Osteoblast (primary cell): Measurements from ENCODE around the gene MARCHF10. TPM values are rescaled to one million over a fixed set of nuclear protein-coding genes. Genes with fewer than 3 reads are reported as not detected.

Source experiments
- DNase-seq: peaks from one replicate; pipeline ENCODE4 v3.0.0; 2011; ENCODE audit warnings: low spot score, mixed read lengths; ENCODE audit not compliant: insufficient read length; ENCODE audit errors: missing footprints
- H2AFZ ChIP-seq: 2 replicates; pipeline ENCODE4 v1.6.0; 2011; ENCODE audit warnings: mild to moderate bottlenecking, low read length
- H3K27ac ChIP-seq: 2 replicates; pipeline ENCODE4 v1.5.1; 2011; ENCODE audit warnings: mild to moderate bottlenecking, low read depth, low read length, moderate library complexity
- H3K27me3 ChIP-seq: 2 replicates; pipeline ENCODE4 v1.6.0; 2012; ENCODE audit warnings: mild to moderate bottlenecking, control low read depth, inconsistent platforms, low read length, moderate library complexity; ENCODE audit not compliant: insufficient read depth
- H3K36me3 ChIP-seq: 2 replicates; pipeline ENCODE4 v1.5.1; 2011; ENCODE audit warnings: mild to moderate bottlenecking, low read length, control low read depth, moderate library complexity; ENCODE audit not compliant: insufficient read depth
- H3K4me1 ChIP-seq: 2 replicates; pipeline ENCODE4 v1.5.1; 2011; ENCODE audit warnings: mild to moderate bottlenecking, low read length, control low read depth, moderate library complexity; ENCODE audit not compliant: insufficient read depth
- H3K4me2 ChIP-seq: 2 replicates; pipeline ENCODE4 v1.6.0; 2011; ENCODE audit warnings: mild to moderate bottlenecking, low read length; ENCODE audit not compliant: insufficient read depth
- H3K4me3 ChIP-seq: fragments of 200-600 bp; sonication (generic); 3 replicates; pipeline ENCODE4 v1.5.1; 2012; ENCODE audit warnings: mild to moderate bottlenecking, low read length, inconsistent platforms; ENCODE audit not compliant: insufficient read depth
- H3K79me2 ChIP-seq: 2 replicates; pipeline ENCODE4 v1.6.0; 2012; ENCODE audit warnings: mild to moderate bottlenecking, low read length, control low read depth, inconsistent platforms; ENCODE audit not compliant: insufficient read depth
- H3K9me3 ChIP-seq: 2 replicates; pipeline ENCODE4 v1.5.1; 2011; ENCODE audit warnings: low read depth, low read length, control low read depth
- H4K20me1 ChIP-seq: 2 replicates; pipeline ENCODE4 v1.6.0; 2012; ENCODE audit warnings: mild to moderate bottlenecking, low read length, control low read depth; ENCODE audit not compliant: insufficient read depth
- total RNA-seq: library from RNA; depleted of rRNA; stranded (reverse); fragments of >200 nt; gene quantifications from 2 replicates; pipeline ENCODE4 v1.2.3, GENCODE V29; 2012
- TF ChIP-seq, protein P1 (sequence below): IDR thresholded peaks from 2 replicates; pipeline ENCODE4 v1.5.1; 2011; ENCODE audit warnings: mild to moderate bottlenecking, low read depth, low read length, moderate library complexity; ENCODE audit errors: extremely low read depth

Gene MARCHF10
- total RNA-seq, 1 donor: under 0.01 TPM

DNA sequence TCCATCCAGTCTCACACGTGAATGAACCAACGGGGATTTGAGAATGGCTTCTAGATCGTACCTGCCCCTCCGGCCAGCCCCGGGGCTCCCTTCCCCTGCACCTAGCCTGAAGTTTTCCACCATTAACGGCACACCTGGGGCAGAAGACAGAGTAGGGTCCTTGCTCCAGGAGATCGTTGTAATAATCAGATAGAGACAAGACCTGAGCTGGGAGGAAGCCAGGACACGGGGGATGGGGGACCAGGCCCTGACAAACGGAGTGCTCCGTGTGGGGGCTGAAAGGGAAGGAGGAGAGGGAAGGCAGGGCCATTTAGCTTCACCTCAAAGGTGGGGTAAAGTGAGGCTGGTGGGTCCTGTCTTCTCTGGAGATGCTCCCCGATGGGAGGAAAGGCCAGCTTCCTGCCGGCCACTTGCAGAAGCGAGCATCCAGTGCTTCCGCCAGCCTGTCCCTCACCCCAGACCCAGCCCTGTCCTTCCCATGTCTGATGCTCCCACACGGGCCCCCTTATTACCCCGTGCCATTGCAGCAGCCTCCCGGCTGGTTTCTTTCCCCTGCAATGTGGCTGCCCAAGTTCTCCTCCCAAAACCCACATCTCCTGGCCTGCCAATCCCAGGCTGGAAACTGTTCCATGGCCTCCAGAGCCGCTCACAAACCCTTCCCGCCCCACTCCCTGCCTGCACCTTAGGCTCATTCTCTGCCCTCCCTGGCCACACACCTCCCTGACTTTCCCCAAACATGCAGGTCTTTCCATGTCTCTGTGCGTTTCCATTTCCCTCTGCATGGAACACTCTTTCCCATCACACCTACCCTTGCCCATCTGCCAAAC is 101.3 kb downstream of the MARCHF10 start:
- Histone ChIP-seq H3K4me3 (no peak overlapping the region), H3K27me3 (no peaks in the 10 kb centered on the region), H2AFZ (no peak overlapping the region), H3K79me2 (no peaks in the 10 kb centered on the region), H3K4me2 (no peak overlapping the region), H3K27ac (no peak overlapping the region), H3K36me3 (no peaks in the 10 kb centered on the region), H4K20me1 (no peaks in the 10 kb centered on the region), H3K9me3 (peaks cover 5% of the 10 kb centered on the region), H3K4me1 (peaks cover 28% of the 10 kb centered on the region)
- peak; percentile 42 for DNase-seq
- TF ChIP-seq, protein P1, sequence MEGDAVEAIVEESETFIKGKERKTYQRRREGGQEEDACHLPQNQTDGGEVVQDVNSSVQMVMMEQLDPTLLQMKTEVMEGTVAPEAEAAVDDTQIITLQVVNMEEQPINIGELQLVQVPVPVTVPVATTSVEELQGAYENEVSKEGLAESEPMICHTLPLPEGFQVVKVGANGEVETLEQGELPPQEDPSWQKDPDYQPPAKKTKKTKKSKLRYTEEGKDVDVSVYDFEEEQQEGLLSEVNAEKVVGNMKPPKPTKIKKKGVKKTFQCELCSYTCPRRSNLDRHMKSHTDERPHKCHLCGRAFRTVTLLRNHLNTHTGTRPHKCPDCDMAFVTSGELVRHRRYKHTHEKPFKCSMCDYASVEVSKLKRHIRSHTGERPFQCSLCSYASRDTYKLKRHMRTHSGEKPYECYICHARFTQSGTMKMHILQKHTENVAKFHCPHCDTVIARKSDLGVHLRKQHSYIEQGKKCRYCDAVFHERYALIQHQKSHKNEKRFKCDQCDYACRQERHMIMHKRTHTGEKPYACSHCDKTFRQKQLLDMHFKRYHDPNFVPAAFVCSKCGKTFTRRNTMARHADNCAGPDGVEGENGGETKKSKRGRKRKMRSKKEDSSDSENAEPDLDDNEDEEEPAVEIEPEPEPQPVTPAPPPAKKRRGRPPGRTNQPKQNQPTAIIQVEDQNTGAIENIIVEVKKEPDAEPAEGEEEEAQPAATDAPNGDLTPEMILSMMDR: no peak

DNA sequence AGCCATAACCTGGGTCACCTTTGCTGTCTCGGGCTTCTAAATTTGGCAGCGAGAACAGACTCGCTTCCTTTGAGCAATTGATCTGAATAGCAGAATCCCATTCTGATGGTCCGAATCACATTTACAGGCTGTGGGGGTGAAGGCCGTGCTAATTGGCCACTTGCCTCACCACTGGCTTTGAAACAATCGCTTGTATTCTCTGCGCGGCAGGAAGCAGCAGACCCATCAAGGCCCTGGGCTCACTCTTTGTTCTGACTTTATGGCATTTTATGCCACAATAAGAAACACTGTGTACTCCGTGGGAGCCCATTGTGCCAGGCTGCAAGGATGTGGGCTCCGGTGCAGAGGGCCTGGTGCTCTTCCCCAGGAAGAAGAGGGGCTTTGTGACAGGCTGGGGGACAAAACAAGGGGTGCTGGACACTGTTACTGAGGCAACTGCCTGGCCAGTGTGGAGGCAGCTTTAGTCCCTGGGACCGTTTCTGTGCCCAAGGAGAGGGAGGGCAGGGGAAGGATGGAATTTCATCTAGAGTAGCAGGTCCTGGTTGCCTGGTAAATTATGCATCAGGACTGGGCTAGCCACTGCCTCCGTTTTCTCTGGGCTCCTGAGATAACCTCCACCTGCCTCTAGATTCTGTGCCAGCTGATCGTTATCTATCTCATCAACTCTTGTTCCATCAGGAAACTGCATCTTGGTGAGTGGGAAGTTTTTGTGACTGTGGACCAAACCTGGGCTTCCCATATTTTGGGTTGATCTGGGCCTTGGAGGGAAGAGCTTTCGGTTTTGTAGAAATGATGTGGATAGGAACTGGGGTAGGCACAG is 102.1 kb downstream of the MARCHF10 start:
- TF ChIP-seq, protein P1: no peak
- Histone ChIP-seq H3K4me2 (peak overlapping the region; percentile 85), H3K27ac (no peak overlapping the region), H3K79me2 (no peaks in the 10 kb centered on the region), H3K36me3 (no peaks in the 10 kb centered on the region), H3K4me3 (peak overlapping the region; percentile 80), H2AFZ (peak overlapping the region; percentile 46), H3K4me1 (peaks cover 26% of the 10 kb centered on the region), H3K9me3 (peaks cover 5% of the 10 kb centered on the region), H4K20me1 (no peaks in the 10 kb centered on the region), H3K27me3 (no peaks in the 10 kb centered on the region)
- DNase-seq: peak; percentile 56

DNA sequence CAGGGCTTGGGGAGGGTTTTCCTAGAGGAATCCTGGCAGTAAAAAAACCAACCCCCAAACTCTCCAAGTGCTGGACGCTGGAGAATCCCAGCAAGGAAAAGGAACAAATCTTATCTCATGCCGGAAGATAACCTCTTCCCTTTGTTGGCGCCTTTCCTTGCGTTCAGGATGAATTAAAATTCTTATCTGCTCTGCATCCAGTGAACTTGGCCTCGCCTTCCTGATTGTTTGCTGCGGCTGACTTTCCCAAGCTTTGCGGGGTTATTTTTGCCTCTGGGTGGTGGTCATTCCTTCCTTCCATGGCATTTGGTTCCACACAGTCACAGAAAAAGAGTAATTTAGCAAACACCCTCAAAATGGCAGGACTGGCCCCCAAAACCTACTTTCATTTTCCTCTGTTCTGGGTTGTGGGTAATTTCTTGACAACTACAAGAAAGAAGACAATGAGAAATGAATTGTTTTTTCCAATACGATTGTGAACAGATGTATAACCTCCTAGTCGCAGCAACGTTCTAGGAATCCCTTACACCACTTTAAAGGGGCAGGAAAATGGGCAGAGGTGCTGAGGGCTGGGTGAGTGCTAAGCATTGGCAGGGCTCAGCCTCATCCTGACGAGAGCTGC is 102.8 kb downstream of the MARCHF10 start:
- peak overlapping the region; percentile 80 for H3K4me3 ChIP-seq
- H2AFZ ChIP-seq: peak overlapping the region; percentile 77
- H3K27ac ChIP-seq: no peak overlapping the region

More for the DNA sequence above, 102.8 kb downstream of the MARCHF10 start:
- H4K20me1 ChIP-seq: no peaks in the 10 kb centered on the region
- H3K4me2 ChIP-seq: peak overlapping the region; percentile 85
- H3K4me1 ChIP-seq: peaks cover 26% of the 10 kb centered on the region
- TF ChIP-seq, protein P1: no peak
- H3K36me3 ChIP-seq: no peaks in the 10 kb centered on the region
- no peaks in the 10 kb centered on the region for H3K79me2 ChIP-seq
- H3K9me3 ChIP-seq: peaks cover 5% of the 10 kb centered on the region
- peak; percentile 25 for DNase-seq
- H3K27me3 ChIP-seq: no peaks in the 10 kb centered on the region
